ENCODE data around the gene ANKEF1. TPM values are rescaled to one million over a fixed set of nuclear protein-coding genes. Genes with fewer than 3 reads are reported as not detected.
A peak's percentile ranks its signal among the peaks of the same experiment; 100 is the strongest.

The ANKEF1 gene
- total RNA-seq, 1 experiment from 2014 or later = 5.6 TPM

GRCh38 chr20:10075606-10076005, 40.8 kb downstream of the ANKEF1 start:
- H3K27ac Mint-ChIP-seq (ENCODE audit: low read depth, unreplicated experiment) = no peak overlapping the region
- intact Hi-C loops (cut with micrococcal nuclease) = loop anchor here (2.0 kb wide), 1 partner anchor 41 kb away; the partner anchor contains the start of gene ANKEF1
- no TSS peak for BruUV-seq (replicated peaks)
- no peak for TF ChIP-seq CTCF (IDR thresholded peaks at IDR 0.05; ENCODE audit: unreplicated experiment)
- ChIA-PET POLR2A (interaction anchor here (0.6 to 2.0 kb wide), 7 partner anchors 24 to 422 kb away, joined by 3 to 26 read pairs (median 6); partner anchors contain the start of genes MKKS and SLX4IP), CTCF (interaction anchor here (0.6 to 7.2 kb wide), 8 partner anchors 8 to 530 kb away, joined by 3 to 95 read pairs (median 6); no protein-coding TSS in a partner anchor)
- H3K27me3 Mint-ChIP-seq (ENCODE audit: insufficient read depth, unreplicated experiment) = no peaks in the 10 kb centered on the region
- no peak for DNase-seq (ENCODE audit: unreplicated experiment)
- no peaks in the 10 kb centered on the region for H3K36me3 Mint-ChIP-seq (ENCODE audit: insufficient read depth, unreplicated experiment)
- H3K4me1 Mint-ChIP-seq (ENCODE audit: insufficient read depth, unreplicated experiment) = peaks cover 48% of the 10 kb centered on the region
- H3K9me3 Mint-ChIP-seq (ENCODE audit: unreplicated experiment) = no peaks in the 10 kb centered on the region
- no peak overlapping the region for H3K4me3 Mint-ChIP-seq (ENCODE audit: unreplicated experiment)

- no peaks in the 10 kb centered on the region for H3K36me3 Mint-ChIP-seq (ENCODE audit: insufficient read depth, unreplicated experiment)
- no TSS peak for BruUV-seq (replicated peaks)
- POLR2A ChIA-PET = interaction anchor here (0.5 to 4.5 kb wide), 16 partner anchors 15 to 421 kb away, joined by 3 to 30 read pairs (median 4); partner anchors contain the start of genes ANKEF1, MKKS and SLX4IP
- H3K4me1 Mint-ChIP-seq (ENCODE audit: insufficient read depth, unreplicated experiment) = peaks cover 50% of the 10 kb centered on the region
- H3K4me3 Mint-ChIP-seq (ENCODE audit: unreplicated experiment) = no peak overlapping the region
- peak; percentile 64 for DNase-seq (ENCODE audit: unreplicated experiment)
- CTCF ChIA-PET = interaction anchor here (0.6 to 4.9 kb wide), 21 partner anchors 9 to 530 kb away, joined by 3 to 95 read pairs (median 4); partner anchors contain the start of gene ANKEF1
- H3K9me3 Mint-ChIP-seq (ENCODE audit: unreplicated experiment) = no peaks in the 10 kb centered on the region
- intact Hi-C loops (cut with micrococcal nuclease) = no loop called here
- no peaks in the 10 kb centered on the region for H3K27me3 Mint-ChIP-seq (ENCODE audit: insufficient read depth, unreplicated experiment)
- TF ChIP-seq CTCF (IDR thresholded peaks at IDR 0.05; ENCODE audit: unreplicated experiment) = no peak
- H3K27ac Mint-ChIP-seq (ENCODE audit: low read depth, unreplicated experiment) = peak overlapping the region; percentile 27
Measured at GRCh38 chr20:10076126-10077080, 41.6 kb downstream of the ANKEF1 start.

- CTCF ChIA-PET = interaction anchor here (0.7 to 4.9 kb wide), 23 partner anchors 9 to 590 kb away, joined by 3 to 95 read pairs (median 4); partner anchors contain the start of gene ANKEF1
- Mint-ChIP-seq H3K27me3 (ENCODE audit: insufficient read depth, unreplicated experiment) (no peaks in the 10 kb centered on the region), H3K36me3 (ENCODE audit: insufficient read depth, unreplicated experiment) (no peaks in the 10 kb centered on the region), H3K4me3 (ENCODE audit: unreplicated experiment) (no peak overlapping the region), H3K27ac (ENCODE audit: low read depth, unreplicated experiment) (peak overlapping the region; percentile 27), H3K4me1 (ENCODE audit: insufficient read depth, unreplicated experiment) (peaks cover 50% of the 10 kb centered on the region), H3K9me3 (ENCODE audit: unreplicated experiment) (no peaks in the 10 kb centered on the region)
- intact Hi-C loops (cut with micrococcal nuclease) = no loop called here
- TF ChIP-seq CTCF (IDR thresholded peaks at IDR 0.05; ENCODE audit: unreplicated experiment) = peak; percentile 28
- no TSS peak for BruUV-seq (replicated peaks)
- DNase-seq (ENCODE audit: unreplicated experiment) = no peak
- POLR2A ChIA-PET = interaction anchor here (0.8 to 4.5 kb wide), 14 partner anchors 15 to 1007 kb away, joined by 3 to 30 read pairs (median 4); partner anchors contain the start of genes ANKEF1, MKKS and SLX4IP
Measured at GRCh38 chr20:10077081-10077471, 42.3 kb downstream of the ANKEF1 start.

- H3K4me1 Mint-ChIP-seq (ENCODE audit: insufficient read depth, unreplicated experiment) = peaks cover 50% of the 10 kb centered on the region
- H3K36me3 Mint-ChIP-seq (ENCODE audit: insufficient read depth, unreplicated experiment) = no peaks in the 10 kb centered on the region
- no peak overlapping the region for H3K4me3 Mint-ChIP-seq (ENCODE audit: unreplicated experiment)
- H3K27me3 Mint-ChIP-seq (ENCODE audit: insufficient read depth, unreplicated experiment) = no peaks in the 10 kb centered on the region
- ChIA-PET POLR2A (interaction anchor here (1.0 to 4.5 kb wide), 10 partner anchors 9 to 1008 kb away, joined by 3 to 30 read pairs (median 8); partner anchors contain the start of genes ANKEF1, MKKS and SLX4IP), CTCF (interaction anchor here (0.6 to 4.9 kb wide), 16 partner anchors 13 to 1494 kb away, joined by 3 to 95 read pairs (median 3); partner anchors contain the start of gene ANKEF1)
- no peak for DNase-seq (ENCODE audit: unreplicated experiment)
- no peaks in the 10 kb centered on the region for H3K9me3 Mint-ChIP-seq (ENCODE audit: unreplicated experiment)
- no peak overlapping the region for H3K27ac Mint-ChIP-seq (ENCODE audit: low read depth, unreplicated experiment)
- no TSS peak for BruUV-seq (replicated peaks)
- TF ChIP-seq CTCF (IDR thresholded peaks at IDR 0.05; ENCODE audit: unreplicated experiment) = no peak
- intact Hi-C loops (cut with micrococcal nuclease) = no loop called here
Measured at GRCh38 chr20:10077886-10078285, 43.1 kb downstream of the ANKEF1 start.

Measured in MCF 10A (cell line).